ENCODE measurements around the gene NT5M. TPM values are rescaled to one million over a fixed set of nuclear protein-coding genes. Genes with fewer than 3 reads are reported as not detected.

NT5M gene
- total RNA-seq, 1 experiment from 2014 or later = 8.6 TPM

GRCh38 chr17:17352836-17353624 is 49.9 kb downstream of the NT5M start:
- Histone ChIP-seq H3K9me3 (ENCODE audit: low read length) (no peaks in the 10 kb centered on the region), H2AFZ (ENCODE audit: low read length) (no peak overlapping the region), H3K36me3 (ENCODE audit: low read depth, low read length) (no peaks in the 10 kb centered on the region), H3K4me2 (ENCODE audit: low read length) (no peak overlapping the region), H3K79me2 (ENCODE audit: low read length) (no peaks in the 10 kb centered on the region), H3K4me1 (ENCODE audit: insufficient read depth, low read length) (peaks cover 7% of the 10 kb centered on the region; the same call in 1 of the 2 replicates), H3K27ac (ENCODE audit: low read length) (no peak overlapping the region), H3K27me3 (ENCODE audit: low read length) (no peaks in the 10 kb centered on the region), H3K9me2 (replicated peaks; ENCODE audit: low read length) (no peaks in the 10 kb centered on the region), H3F3A (ENCODE audit: low read length, unreplicated experiment) (no peaks in the 10 kb centered on the region), H4K20me1 (ENCODE audit: low read length) (no peaks in the 10 kb centered on the region), H3K9ac (ENCODE audit: low read length) (no peak overlapping the region), H3K4me3 (ENCODE audit: low read length) (no peak overlapping the region)
- CTCF ChIA-PET = interaction anchor here (0.5 to 1.1 kb wide), 2 partner anchors 209 to 260 kb away, joined by 3 read pairs; no protein-coding TSS in a partner anchor
- intact Hi-C loops (cut with micrococcal nuclease) = no loop called here
- TF ChIP-seq, protein P1, sequence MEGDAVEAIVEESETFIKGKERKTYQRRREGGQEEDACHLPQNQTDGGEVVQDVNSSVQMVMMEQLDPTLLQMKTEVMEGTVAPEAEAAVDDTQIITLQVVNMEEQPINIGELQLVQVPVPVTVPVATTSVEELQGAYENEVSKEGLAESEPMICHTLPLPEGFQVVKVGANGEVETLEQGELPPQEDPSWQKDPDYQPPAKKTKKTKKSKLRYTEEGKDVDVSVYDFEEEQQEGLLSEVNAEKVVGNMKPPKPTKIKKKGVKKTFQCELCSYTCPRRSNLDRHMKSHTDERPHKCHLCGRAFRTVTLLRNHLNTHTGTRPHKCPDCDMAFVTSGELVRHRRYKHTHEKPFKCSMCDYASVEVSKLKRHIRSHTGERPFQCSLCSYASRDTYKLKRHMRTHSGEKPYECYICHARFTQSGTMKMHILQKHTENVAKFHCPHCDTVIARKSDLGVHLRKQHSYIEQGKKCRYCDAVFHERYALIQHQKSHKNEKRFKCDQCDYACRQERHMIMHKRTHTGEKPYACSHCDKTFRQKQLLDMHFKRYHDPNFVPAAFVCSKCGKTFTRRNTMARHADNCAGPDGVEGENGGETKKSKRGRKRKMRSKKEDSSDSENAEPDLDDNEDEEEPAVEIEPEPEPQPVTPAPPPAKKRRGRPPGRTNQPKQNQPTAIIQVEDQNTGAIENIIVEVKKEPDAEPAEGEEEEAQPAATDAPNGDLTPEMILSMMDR (conservative IDR thresholded peaks at IDR 0.05; ENCODE audit: low read depth, low read length) = no peak
- TF ChIP-seq EZH2 (IDR thresholded peaks at IDR 0.05; ENCODE audit: low read length, unreplicated experiment) (no peak), EZH2phosphoT487 (IDR thresholded peaks at IDR 0.05; ENCODE audit: borderline replicate concordance, low read length) (no peak)
- no TSS peak for BruUV-seq (replicated peaks)
- POLR2A ChIA-PET (ENCODE audit: unreplicated experiment) = no interaction called here
- ATAC-seq (no peak), DNase-seq (no peak)

GRCh38 chr17:17353625-17354484 is 50.7 kb downstream of the NT5M start:
- POLR2A ChIA-PET (ENCODE audit: unreplicated experiment) = no interaction called here
- BruUV-seq (replicated peaks) = no TSS peak

More at GRCh38 chr17:17353625-17354484, 50.7 kb downstream of the NT5M start:
- H2AFZ ChIP-seq (ENCODE audit: low read length) = no peak overlapping the region
- H4K20me1 ChIP-seq (ENCODE audit: low read length) = no peaks in the 10 kb centered on the region
- CTCF ChIA-PET = interaction anchor here (0.6 to 1.1 kb wide), 2 partner anchors 73 to 208 kb away, joined by 3 to 5 read pairs; no protein-coding TSS in a partner anchor
- intact Hi-C loops (cut with micrococcal nuclease) = no loop called here
- no peak overlapping the region for H3K4me3 ChIP-seq (ENCODE audit: low read length)
- no peaks in the 10 kb centered on the region for H3K27me3 ChIP-seq (ENCODE audit: low read length)
- no peaks in the 10 kb centered on the region for H3K9me3 ChIP-seq (ENCODE audit: low read length)
- no peak overlapping the region for H3K27ac ChIP-seq (ENCODE audit: low read length)
- no peaks in the 10 kb centered on the region for H3K9me2 ChIP-seq (replicated peaks; ENCODE audit: low read length)
- H3F3A ChIP-seq (ENCODE audit: low read length, unreplicated experiment) = no peaks in the 10 kb centered on the region
- ATAC-seq (no peak), DNase-seq (no peak)
- no peaks in the 10 kb centered on the region for H3K79me2 ChIP-seq (ENCODE audit: low read length)
- H3K36me3 ChIP-seq (ENCODE audit: low read depth, low read length) = no peaks in the 10 kb centered on the region
- no peak for TF ChIP-seq EZH2 (IDR thresholded peaks at IDR 0.05; ENCODE audit: low read length, unreplicated experiment)
- TF ChIP-seq, protein P1 (conservative IDR thresholded peaks at IDR 0.05; ENCODE audit: low read depth, low read length) = no peak
- TF ChIP-seq EZH2phosphoT487 (IDR thresholded peaks at IDR 0.05; ENCODE audit: borderline replicate concordance, low read length) = no peak
- no peak overlapping the region for H3K9ac ChIP-seq (ENCODE audit: low read length)
- peaks cover 7% of the 10 kb centered on the region; the same call in 1 of the 2 replicates for H3K4me1 ChIP-seq (ENCODE audit: insufficient read depth, low read length)
- H3K4me2 ChIP-seq (ENCODE audit: low read length) = no peak overlapping the region
